Esophagus squamous epithelium (tissue), 4 donors: ENCODE data around the gene SNTN.

Source experiments
- CTCF ChIP-seq, 6 experiments: fragments of 450-650 bp in 4 of 6; fragments of 200-600 bp in 2 of 6; sonication (generic) in 2 of 6; IDR thresholded peaks; one replicate each; pipeline ENCODE4 v1.5.1; 2016 to 2019; ENCODE audit warnings: antibody characterized with exemption in 6 of 6, mild to moderate bottlenecking in 4 of 6, moderate library complexity in 4 of 6
- POLR2A ChIP-seq, 4 donors: fragments of 450-650 bp; IDR thresholded peaks; one replicate each; pipeline ENCODE4 v1.6.1; 2017; ENCODE audit warnings: antibody characterized with exemption in 4 of 4, mild to moderate bottlenecking in 4 of 4, moderate library complexity in 3 of 4

GRCh38 chr3:63679186-63679585 lies 26.7 kb downstream of the SNTN start:
- no peak for TF ChIP-seq CTCF (IDR thresholded peaks at IDR 0.05)
- no peak for TF ChIP-seq POLR2A (IDR thresholded peaks at IDR 0.05)
